CD4-positive, CD25-positive, alpha-beta regulatory T cell (primary cell): ENCODE results near the gene ELL. TPM values are rescaled to one million over a fixed set of nuclear protein-coding genes. Genes with fewer than 3 reads are reported as not detected.
"Not testable (repeated sequence)": the region's sequence is repeated elsewhere in the genome, so short reads cannot be mapped to it uniquely, and the experiment has no call there.

Experiments
- ATAC-seq, 2 donors: fragments of 150-1000 bp; cut with Tn5 transposase; one replicate each; pipeline ENCODE4 v1.10.0; 2021; ENCODE audit warnings: low read depth in 2 of 2, moderate number of reproducible peaks in 2 of 2, moderate library complexity in 1 of 2
- DNase-seq, 3 donors: peaks; one replicate each; pipeline versions ENCODE4 v3.0.0 to v3.0.0-alpha.2; 2012 to 2022; ENCODE audit warnings: mixed read lengths in 1 of 3
- H3K27ac ChIP-seq: one replicate; pipeline ENCODE4 v1.7.0; 2013; ENCODE audit warnings: mild to moderate bottlenecking, low read length; ENCODE audit not compliant: insufficient read depth, poor library complexity, severe bottlenecking
- H3K27me3 ChIP-seq: one replicate; pipeline ENCODE4 v1.7.0; 2013; ENCODE audit warnings: low read length; ENCODE audit not compliant: control insufficient read depth, insufficient read depth
- H3K36me3 ChIP-seq: one replicate; pipeline ENCODE4 v1.7.0; 2013; ENCODE audit warnings: mild to moderate bottlenecking, low read length, moderate library complexity; ENCODE audit not compliant: control insufficient read depth, insufficient read depth
- H3K4me1 ChIP-seq: 2 replicates; pipeline ENCODE4 v1.7.0; 2013; ENCODE audit warnings: mild to moderate bottlenecking, low read length; ENCODE audit not compliant: insufficient read depth, control insufficient read depth, poor library complexity, severe bottlenecking
- H3K4me3 ChIP-seq: one replicate; pipeline ENCODE4 v1.7.0; 2013; ENCODE audit warnings: low read depth, mild to moderate bottlenecking, low read length, moderate library complexity
- H3K9me3 ChIP-seq, 2 experiments: 1 replicate in 1 of 2; 2 replicates in 1 of 2; pipeline ENCODE4 v1.7.0; 2013; ENCODE audit warnings: low read length in 2 of 2, mild to moderate bottlenecking in 1 of 2, moderate library complexity in 1 of 2; ENCODE audit not compliant: control insufficient read depth in 2 of 2
- H3K27ac Mint-ChIP-seq, 3 donors: one replicate each; pipeline ENCODE4 v1.8.0; 2020 to 2022; ENCODE audit warnings: mild to moderate bottlenecking in 3 of 3, mixed read lengths in 3 of 3, moderate library complexity in 2 of 3
- H3K27me3 Mint-ChIP-seq: one replicate; pipeline ENCODE4 v1.8.0; 2022; ENCODE audit warnings: mild to moderate bottlenecking, mixed read lengths
- H3K36me3 Mint-ChIP-seq: one replicate; pipeline ENCODE4 v1.8.0; 2020; ENCODE audit warnings: mixed read lengths
- H3K4me1 Mint-ChIP-seq, 4 donors: one replicate each; pipeline ENCODE4 v1.8.0; 2020 to 2022; ENCODE audit warnings: mixed read lengths in 4 of 4, mild to moderate bottlenecking in 1 of 4
- H3K4me3 Mint-ChIP-seq, 4 donors: one replicate each; pipeline ENCODE4 v1.8.0; 2020 to 2022; ENCODE audit warnings: mild to moderate bottlenecking in 4 of 4, mixed read lengths in 4 of 4, moderate library complexity in 3 of 4
- H3K9me3 Mint-ChIP-seq, 7 donors: one replicate each; pipeline ENCODE4 v1.8.0; 2020 to 2022; ENCODE audit warnings: mixed read lengths in 7 of 7, mild to moderate bottlenecking in 3 of 7, moderate library complexity in 2 of 7
- polyA plus RNA-seq, 4 donors: library from polyadenylated mRNA; unstranded; fragments of 300-500 nt; fragmentation: Illumina TruSeq; gene quantifications; one replicate each; pipeline ENCODE4 v1.2.3, GENCODE V29; 2021
- total RNA-seq: library from RNA; stranded (reverse); gene quantifications from one replicate; pipeline ENCODE4 v1.2.3, GENCODE V29; 2022

The ELL gene
- total and polyA plus RNA-seq, 5 donors from 2014 or later: 7.7 to 53.6 (median 10.0) TPM

- Mint-ChIP-seq H3K27ac (no peak overlapping the region), H3K27me3 (no peaks in the 10 kb centered on the region), H3K9me3 (no peaks in the 10 kb centered on the region), H3K4me1 (peaks cover 0 to 3% (median under 1%) of the 10 kb centered on the region in 4 donors), H3K4me3 (no peak overlapping the region), H3K36me3 (peaks cover 9% of the 10 kb centered on the region)
- DNase-seq: no peak
- no peaks in the 10 kb centered on the region for H3K9me3 ChIP-seq
- peaks cover 13% of the 10 kb centered on the region for H3K36me3 ChIP-seq
- no peaks in the 10 kb centered on the region for H3K4me1 ChIP-seq
- no peak for ATAC-seq
- H3K27ac ChIP-seq: no peak overlapping the region
- H3K27me3 ChIP-seq: no peaks in the 10 kb centered on the region
- H3K4me3 ChIP-seq: no peak overlapping the region
These were observed 7.9 kb upstream of the ELL start for GRCh38 chr19:18529782-18530181.

- H3K4me1 Mint-ChIP-seq: peaks cover 0 to 11% (median 5%) of the 10 kb centered on the region in 4 donors
- peaks cover 2% of the 10 kb centered on the region for H3K36me3 ChIP-seq
- H3K27ac ChIP-seq: no peak overlapping the region
- H3K27me3 Mint-ChIP-seq: no peaks in the 10 kb centered on the region
- DNase-seq (no peak), ATAC-seq (no peak)
- no peaks in the 10 kb centered on the region for H3K36me3 Mint-ChIP-seq
- H3K4me1 ChIP-seq: peaks cover 2% of the 10 kb centered on the region
- H3K4me3 ChIP-seq: no peak overlapping the region
- no peaks in the 10 kb centered on the region for H3K27me3 ChIP-seq
- H3K9me3 Mint-ChIP-seq: no peaks in the 10 kb centered on the region
- H3K4me3 Mint-ChIP-seq: no peak overlapping the region
- H3K27ac Mint-ChIP-seq: no peak overlapping the region
- no peaks in the 10 kb centered on the region for H3K9me3 ChIP-seq
These were observed 4.4 kb upstream of the ELL start for GRCh38 chr19:18526316-18526715.

DNA sequence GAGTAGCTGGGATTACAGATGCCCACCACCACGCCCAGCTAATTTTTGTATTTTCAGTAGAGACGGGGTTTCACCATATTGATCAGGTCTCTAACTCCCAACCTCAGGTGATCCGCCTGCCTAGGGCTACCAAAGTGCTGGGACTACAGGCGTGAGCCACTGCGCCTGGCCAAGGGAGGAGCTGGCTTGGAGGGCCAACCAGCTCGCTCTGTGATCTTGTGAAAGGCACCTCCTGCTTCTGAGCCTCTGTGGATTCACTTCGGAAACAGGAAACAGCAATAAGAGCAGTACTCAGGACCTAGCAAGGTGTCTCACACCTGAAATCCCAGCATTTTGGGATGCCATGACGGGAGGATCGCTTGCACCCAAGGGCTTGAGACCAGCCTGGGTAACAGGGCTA lies 2.0 kb upstream of the ELL start:
- no peak overlapping the region for H3K4me3 ChIP-seq
- no peak overlapping the region for H3K27ac ChIP-seq
- no peaks in the 10 kb centered on the region for H3K27me3 Mint-ChIP-seq
- H3K9me3 ChIP-seq: no peaks in the 10 kb centered on the region
- no peak for ATAC-seq
- peaks cover 2 to 28% (median 11%) of the 10 kb centered on the region in 4 donors for H3K4me1 Mint-ChIP-seq
- no peaks in the 10 kb centered on the region for H3K27me3 ChIP-seq
- H3K4me1 ChIP-seq: peaks cover 18% of the 10 kb centered on the region
- H3K36me3 Mint-ChIP-seq: no peaks in the 10 kb centered on the region
- peak overlapping the region in 1 of 3 donors; percentile 47 for H3K27ac Mint-ChIP-seq
- H3K36me3 ChIP-seq: no peaks in the 10 kb centered on the region
- H3K4me3 Mint-ChIP-seq: no peak overlapping the region
- DNase-seq: no peak
- H3K9me3 Mint-ChIP-seq: no peaks in the 10 kb centered on the region

- peaks cover 2 to 33% (median 12%) of the 10 kb centered on the region in 4 donors for H3K4me1 Mint-ChIP-seq
- H3K27me3 ChIP-seq, H3K9me3 ChIP-seq, DNase-seq, H3K36me3 ChIP-seq, H3K27me3 Mint-ChIP-seq, H3K36me3 Mint-ChIP-seq, ATAC-seq, H3K9me3 Mint-ChIP-seq: not testable (repeated sequence)
- peak overlapping the region; percentile 70 to 97 (median 84) for H3K27ac Mint-ChIP-seq
- Histone ChIP-seq H3K4me1 (peaks cover 18% of the 10 kb centered on the region), H3K4me3 (peak overlapping the region; percentile 68), H3K27ac (peak overlapping the region; percentile 92)
- H3K4me3 Mint-ChIP-seq: peak overlapping the region in 3 of 4 donors; percentile 73 to 94 (median 90)
These were observed 1.1 kb upstream of the ELL start for GRCh38 chr19:18522862-18523440.

DNA sequence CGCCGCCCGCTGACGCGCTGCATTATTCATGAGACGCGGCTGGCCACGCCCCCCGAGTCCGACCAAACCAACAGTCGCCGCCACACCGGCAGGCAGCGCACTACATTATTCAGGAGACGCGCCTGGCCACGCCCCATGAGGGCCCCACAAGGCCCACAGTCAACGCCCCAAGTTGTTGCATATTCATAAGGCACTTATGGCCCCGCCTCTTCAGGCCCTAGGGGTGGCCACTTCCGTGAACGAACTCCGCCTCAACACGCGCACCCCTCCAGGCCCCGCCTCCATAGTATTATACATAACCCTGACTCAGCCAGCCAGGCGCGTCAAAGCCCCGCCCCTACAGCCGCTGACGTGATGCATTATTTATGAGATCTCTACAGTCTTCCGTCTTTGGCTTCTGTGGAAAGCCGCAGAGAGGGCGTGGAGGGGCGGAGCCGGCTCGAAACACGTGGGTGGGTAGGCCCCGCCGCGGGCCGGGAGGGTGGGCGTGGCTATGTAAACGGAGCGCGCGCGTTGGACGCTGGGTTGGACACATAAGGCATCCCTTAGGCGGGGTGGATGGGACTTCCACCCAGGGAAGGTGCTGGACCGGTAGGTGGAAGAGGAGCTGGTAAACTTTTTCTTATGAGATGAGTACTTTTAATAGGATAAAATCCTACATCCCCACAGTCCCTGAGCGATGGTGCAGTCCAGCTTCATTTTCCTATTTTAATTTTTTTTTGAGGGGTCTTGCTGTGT lies 423 bp upstream of the ELL start:
- no peaks in the 10 kb centered on the region for H3K9me3 ChIP-seq
- H3K4me1 ChIP-seq: peaks cover 18% of the 10 kb centered on the region
- no peaks in the 10 kb centered on the region for H3K36me3 Mint-ChIP-seq
- H3K27me3 ChIP-seq: no peaks in the 10 kb centered on the region
- H3K4me3 ChIP-seq: peak overlapping the region; percentile 68
- ATAC-seq: peak; percentile 88 to 92
- H3K9me3 Mint-ChIP-seq: no peaks in the 10 kb centered on the region
- peak overlapping the region; percentile 70 to 97 (median 84) for H3K27ac Mint-ChIP-seq
- peak overlapping the region; percentile 92 for H3K27ac ChIP-seq
- peaks cover 2 to 37% (median 13%) of the 10 kb centered on the region in 4 donors for H3K4me1 Mint-ChIP-seq
- H3K36me3 ChIP-seq: no peaks in the 10 kb centered on the region
- H3K4me3 Mint-ChIP-seq: peak overlapping the region; percentile 89 to 98 (median 92)
- DNase-seq: peak; percentile 100
- no peaks in the 10 kb centered on the region for H3K27me3 Mint-ChIP-seq

DNA sequence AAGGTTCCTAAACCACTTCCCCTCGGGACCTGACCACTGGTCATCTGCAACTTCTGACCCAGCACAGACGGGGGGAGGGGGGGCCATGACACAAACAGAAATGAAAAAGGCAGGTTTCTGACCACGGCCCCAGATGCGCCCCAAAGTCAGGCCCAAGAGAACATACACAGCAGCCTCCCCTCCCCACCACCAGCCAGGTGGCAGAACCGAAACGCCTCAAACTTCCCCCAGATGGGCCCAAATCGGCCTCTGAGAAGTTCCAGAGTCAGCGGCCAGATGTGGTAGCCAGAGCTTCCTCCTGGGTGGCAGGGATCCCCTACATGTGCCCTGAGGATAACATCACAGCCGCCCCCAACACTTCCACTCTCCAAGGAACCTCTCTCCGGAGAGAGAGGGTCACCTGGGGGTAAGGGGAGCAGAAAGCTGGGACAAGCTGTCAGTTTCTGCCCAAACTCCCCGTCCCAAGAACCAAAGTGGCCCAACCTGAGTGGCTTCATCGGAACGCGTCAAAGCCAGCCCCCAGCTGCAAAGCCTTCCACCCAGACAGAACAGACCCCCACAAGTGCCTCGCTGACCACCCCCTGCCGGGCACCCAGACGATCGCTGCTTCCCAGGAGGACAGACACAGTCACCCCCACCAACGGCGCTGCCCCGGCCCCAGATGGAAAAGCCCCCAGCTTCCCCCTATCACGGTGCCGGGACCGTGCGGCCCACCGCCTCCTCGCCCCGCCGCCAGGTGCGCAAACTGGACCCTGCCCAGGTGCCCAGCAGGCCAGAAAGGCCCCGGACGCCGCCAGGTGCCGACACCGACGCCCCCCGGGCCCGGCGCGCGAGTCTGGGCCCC lies 800 bp downstream of the ELL start:
- Mint-ChIP-seq H3K27me3 (no peaks in the 10 kb centered on the region), H3K9me3 (no peaks in the 10 kb centered on the region), H3K36me3 (no peaks in the 10 kb centered on the region), H3K4me1 (peaks cover 5 to 47% (median 18%) of the 10 kb centered on the region in 4 donors), H3K27ac (peak overlapping the region; percentile 77 to 96 (median 84)), H3K4me3 (peak overlapping the region; percentile 89 to 98 (median 92))
- Histone ChIP-seq H3K27ac (peak overlapping the region; percentile 92), H3K9me3 (no peaks in the 10 kb centered on the region), H3K36me3 (no peaks in the 10 kb centered on the region), H3K4me1 (peaks cover 18% of the 10 kb centered on the region), H3K4me3 (peak overlapping the region; percentile 86), H3K27me3 (no peaks in the 10 kb centered on the region)
- ATAC-seq (no peak), DNase-seq (peak in 2 of 3 donors; percentile 9 to 34)

DNA sequence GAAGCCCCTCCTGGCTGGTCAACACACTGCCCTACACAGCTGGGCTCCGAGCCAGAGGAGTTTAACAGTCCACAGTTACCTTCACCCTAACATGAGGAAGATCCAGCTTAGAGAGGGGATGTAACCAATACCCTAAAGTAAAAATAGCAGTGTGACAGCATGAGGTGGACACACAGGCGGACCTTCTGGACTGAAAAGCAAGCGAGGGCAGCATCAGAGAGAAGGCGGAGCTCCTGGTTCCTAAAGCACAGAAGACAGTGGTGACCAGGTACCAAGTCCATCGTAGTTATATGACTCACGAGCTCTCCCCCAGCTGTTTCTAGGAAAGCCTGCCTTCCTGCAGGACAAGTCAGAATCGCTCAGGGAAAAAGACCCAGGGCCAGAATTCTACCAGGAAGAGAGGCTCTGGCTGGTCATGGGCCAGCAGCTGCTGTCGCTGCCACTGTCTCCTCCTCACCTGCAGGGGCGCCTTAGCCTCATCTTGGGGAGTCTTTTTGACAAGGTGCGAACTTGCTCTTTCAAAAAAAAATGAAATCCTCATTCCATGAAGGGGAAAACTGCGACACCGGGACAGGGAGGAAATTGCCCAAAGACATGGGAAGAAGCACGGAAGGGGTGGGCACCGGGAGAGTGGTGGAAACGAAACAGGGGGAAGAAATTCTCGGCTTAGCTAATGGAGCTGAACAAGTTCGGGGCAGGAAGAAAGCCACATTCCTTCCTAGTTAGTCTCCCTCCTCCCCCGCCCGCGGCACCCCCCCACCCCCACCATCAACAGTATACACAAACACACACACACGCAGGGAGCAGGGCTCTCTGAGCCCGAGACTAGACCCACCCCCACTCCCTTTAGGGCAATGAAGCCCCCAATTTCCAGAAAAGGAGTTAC lies 1.7 kb downstream of the ELL start:
- Mint-ChIP-seq H3K27me3 (no peaks in the 10 kb centered on the region), H3K9me3 (no peaks in the 10 kb centered on the region), H3K27ac (peak overlapping the region in 2 of 3 donors; percentile 84 to 96), H3K4me1 (peaks cover 5 to 55% (median 20%) of the 10 kb centered on the region in 4 donors), H3K36me3 (no peaks in the 10 kb centered on the region), H3K4me3 (peak overlapping the region; percentile 89 to 98 (median 92))
- peak; percentile 37 to 77 (median 59) for DNase-seq
- H3K27me3 ChIP-seq: no peaks in the 10 kb centered on the region
- H3K4me3 ChIP-seq: peak overlapping the region; percentile 86
- ATAC-seq: no peak
- H3K36me3 ChIP-seq: no peaks in the 10 kb centered on the region
- H3K27ac ChIP-seq: peak overlapping the region; percentile 92
- no peaks in the 10 kb centered on the region for H3K9me3 ChIP-seq
- peaks cover 23% of the 10 kb centered on the region for H3K4me1 ChIP-seq
